CD4-positive, alpha-beta T cell treated with Interleukin-15 for 1 hour (primary cell): ENCODE results near the gene PDHX.
"Not testable (repeated sequence)": the region's sequence is repeated elsewhere in the genome, so short reads cannot be mapped to it uniquely, and the experiment has no call there.

Experiments
- DNase-seq: peaks from one replicate; pipeline ENCODE4 v3.0.0-alpha.2; 2020

Gene PDHX

DNA sequence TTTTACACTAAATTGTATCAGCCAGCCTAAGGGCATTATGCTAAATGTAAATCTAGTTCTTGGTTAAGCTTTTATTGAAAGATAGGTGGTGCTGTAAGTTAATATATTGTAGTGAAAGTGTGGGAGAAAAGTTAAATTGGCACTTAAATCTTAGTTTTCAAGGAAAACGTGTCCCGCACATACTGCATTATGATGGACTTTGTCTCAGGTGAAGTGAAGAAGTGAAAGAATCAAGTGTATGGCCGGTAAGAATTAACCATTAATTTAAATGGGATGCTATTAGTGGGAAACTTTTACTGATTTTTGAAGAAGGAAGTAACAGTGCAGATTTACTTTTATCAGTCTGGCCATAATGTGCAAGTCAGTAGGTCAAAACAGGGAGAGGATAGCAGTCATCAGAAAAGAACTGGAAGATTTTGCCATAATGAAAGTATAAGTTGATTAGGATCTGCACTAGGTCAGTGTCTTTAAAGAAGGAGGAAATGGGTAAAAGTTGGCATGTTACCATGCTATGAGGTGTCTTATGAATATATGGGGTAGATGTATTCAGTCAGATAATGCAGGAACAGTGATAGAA, 81.6 kb downstream of the PDHX start:
- no peak for DNase-seq

DNA sequence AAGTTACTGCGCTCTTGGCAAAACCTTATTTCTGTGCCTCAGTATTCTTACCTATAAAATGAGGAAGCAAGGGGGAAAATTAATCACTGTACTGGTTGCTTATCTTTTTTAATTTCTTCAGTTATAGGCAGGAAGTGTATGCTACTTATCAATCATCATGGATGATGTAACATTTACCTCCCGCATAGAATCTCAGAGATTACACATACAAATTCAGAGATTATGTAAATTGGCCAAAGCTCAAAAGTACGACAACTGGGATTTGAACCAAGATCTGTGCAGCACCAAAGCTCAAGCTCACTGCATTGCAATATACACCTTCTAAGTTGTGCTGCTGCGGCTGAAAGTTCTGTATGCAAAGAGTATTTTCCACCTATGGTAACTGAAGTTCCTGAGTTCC, 83.0 kb downstream of the PDHX start:
- no peak for DNase-seq

DNA sequence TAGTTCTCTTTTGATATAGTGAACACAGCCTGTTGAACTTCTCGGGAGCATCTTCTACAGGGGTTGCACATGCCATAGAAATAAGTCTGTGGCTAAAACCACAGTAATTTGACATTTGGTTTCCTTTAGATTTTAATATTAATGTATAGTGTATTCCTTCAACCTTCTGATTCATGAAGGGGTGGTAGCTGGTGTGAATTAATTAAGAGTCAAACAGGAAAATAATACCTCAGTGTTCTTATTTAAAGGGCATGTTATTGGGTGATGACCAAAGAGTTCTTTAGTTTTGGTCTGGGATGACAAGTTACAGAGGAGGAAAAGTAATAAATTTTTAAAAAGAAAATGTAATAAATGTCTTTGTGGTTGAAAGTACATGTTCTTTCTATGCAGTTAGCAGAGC, 86.8 kb downstream of the PDHX start:
- no peak for DNase-seq

DNA sequence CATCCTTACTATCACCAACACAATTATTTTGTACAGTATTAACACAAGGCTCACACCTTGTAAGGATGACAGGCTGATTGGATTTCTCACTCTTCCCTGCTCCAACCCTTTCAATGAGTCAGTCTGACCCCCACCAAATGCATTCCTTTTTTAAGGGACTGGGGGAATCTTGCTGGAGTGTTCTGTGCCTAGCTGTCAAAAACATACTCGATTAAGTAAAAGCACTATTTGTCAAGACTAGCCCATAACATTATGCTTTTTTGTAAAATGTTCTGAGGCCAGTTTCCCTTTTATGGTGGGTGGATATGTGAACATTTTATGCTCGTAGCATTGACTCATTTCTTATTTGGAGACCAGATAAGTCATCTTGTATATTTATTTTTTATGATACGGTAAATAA, 87.2 kb downstream of the PDHX start:
- no peak for DNase-seq

DNA sequence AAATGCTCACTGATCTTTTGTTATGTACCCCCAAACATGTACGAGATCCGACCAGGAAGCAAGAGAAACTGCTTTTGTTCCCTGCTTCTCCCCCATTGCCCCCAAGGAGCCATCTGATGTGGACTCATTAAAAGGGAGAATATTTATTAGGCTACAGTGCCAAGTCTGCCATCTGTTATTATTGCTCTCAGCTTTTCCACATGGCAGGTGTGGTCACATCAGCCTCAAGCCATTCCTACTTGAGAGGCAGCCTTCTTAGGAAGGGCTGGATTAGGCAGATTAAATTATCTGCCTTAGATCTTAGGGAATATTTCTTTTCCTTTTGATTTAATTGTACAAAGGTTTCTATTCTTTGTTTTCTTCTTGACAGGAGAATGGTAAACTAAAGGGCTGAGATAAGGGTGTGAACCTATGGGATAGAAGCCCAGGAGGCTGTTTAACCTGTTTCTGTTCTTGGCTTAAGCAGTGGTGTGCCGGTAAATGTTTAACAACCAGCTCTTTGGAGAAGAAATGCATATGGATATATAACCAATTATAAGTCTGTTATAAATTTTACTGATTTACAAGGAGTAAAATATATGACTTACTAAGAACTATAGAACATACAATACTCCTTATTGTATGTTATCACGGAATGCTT, 88.8 kb downstream of the PDHX start:
- DNase-seq, result no peak

DNA sequence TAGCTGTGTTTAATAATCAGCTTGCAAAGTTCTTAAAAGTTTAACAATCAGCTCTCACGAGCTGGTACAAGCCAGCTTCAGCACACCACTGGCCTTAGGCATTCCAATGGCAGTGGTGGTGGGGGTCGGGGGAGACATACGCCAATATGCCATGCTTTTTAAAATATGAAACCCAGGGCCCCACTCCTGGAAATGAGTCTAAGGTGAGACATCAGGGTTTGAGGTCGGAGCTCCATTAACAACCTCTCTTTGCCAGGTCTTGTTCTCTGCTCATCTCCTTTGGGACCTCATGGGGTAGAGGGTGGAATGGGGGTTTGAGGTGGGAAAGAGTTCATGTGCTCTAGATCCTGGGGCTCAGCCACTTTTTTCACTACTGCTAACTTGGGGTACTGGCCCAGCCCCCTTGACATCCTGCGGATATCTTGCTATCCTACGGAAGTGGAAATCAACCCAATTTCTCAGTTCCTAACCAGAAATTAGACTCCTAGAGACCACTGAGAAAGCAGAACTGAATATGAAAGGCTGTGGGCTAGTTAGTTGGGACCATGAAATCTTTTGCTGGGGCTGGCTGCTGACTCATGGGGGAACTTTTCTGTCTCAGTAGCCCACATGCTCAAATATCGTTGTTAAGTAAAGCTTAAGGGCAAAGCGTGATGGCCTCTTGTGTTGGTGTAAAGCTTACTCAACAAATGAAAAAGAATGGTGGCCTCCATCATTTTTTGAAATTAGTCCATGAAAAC, 90.1 kb downstream of the PDHX start:
- DNase-seq, result peak; percentile 62

DNA sequence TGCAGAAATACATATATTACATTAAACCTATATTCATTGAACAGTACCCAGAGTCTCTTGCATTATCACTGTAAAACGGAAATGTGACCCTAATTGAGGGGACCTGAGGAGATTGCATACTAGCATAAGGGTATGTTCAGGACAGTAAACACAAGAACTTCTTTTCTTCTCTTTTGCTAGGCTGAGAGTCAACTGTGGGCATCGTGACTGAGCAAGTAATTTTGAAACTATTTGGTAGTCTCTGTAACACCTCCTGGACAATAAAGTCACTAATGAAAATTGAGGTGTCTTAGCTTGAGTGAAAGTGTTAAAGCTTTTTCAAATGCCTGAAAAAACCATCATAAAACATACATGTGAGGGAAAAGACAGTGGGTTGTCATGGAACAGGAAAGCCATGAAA, 90.9 kb downstream of the PDHX start:
- DNase-seq, result no peak

DNA sequence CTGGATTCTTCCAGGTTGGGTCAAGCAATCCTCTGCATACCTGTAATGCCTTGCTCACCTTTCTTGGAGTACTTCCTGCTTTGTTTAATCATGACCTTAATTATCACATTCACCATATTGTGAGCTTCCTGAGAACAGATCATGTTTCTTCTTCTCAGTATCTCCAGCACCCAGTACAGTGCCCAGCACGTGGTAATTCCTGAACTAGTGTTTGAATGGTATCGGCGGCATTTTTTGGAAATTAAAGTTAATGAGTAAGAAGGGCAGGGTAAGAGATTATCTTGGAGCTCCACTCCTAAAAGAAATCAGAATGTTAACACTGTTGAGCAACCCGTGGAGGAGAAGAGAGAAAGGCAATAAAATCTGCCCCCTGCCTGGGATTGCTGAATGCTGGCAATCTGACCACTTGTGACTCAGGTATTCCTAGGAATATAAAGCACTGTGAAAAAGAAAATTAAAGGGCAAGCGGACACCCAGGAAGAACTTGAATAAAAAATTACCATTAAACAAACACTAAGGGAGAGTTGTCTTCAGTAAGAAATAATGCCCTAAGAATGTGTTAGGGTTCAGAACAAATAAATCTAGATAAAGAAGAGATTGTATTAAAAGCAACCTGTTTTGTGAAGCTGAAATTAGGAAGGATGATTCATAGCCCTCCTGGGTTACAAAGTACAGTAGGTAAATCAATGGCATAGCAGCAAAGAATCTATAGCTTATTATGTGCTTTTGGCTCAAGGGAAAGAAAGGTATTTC, 92.9 kb downstream of the PDHX start:
- no peak for DNase-seq

DNA sequence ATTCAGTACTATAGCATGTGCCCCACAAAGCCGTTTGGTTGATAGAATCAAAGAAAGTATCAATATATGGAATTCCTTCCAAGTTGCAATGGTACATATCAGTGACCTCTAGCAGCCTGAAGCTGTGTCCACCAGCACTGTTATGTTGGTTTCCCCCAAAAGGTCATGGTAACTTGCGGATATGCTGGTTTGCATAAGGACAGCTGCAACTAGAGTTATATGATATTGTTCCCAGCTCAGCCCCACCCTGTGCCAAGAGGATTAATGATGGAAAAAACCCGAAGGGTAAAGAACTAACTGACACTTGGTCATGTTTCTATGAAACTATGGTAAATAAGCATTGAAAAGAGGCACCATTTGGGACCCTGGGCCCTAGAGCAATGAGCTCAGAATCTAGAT, 93.5 kb downstream of the PDHX start:
- DNase-seq, result no peak

DNA sequence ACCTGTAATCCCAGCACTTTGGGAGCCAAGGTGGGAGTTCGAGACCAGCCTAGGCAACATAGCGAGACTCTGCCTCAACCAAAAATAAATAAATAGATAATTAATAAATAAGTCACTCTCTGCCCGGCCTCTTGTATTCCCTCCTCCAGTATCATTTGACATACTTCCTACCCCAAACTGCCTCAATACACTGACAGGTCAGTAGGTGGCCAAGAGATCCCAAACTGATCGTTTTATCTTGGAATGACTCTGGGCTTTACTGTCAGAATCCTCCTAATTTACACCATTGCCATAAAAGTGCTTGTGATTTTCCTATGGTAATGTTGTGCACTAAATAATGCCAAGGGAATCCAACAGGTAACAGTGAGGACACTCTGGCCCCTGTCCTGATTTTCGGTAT, 94.2 kb downstream of the PDHX start:
- no peak for DNase-seq

DNA sequence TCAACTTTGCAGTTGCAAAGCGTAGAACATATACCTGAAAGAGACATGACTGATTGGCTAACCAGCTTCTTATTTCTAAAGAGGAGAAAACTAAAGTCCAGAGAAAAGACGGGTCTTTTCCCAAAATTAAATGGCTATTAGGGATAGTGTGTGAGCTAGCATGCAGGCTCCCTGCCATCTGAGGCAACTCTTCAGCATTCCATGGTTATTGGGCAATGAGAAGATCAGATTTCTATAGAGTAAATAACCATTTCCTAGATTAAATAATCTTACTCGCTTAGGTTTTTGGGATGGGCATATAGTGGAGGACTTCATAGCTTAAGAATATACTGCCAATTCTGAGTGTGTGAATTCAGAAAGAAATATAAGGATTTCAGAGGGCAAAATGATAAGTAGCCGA, 95.0 kb downstream of the PDHX start:
- DNase-seq, result no peak

DNA sequence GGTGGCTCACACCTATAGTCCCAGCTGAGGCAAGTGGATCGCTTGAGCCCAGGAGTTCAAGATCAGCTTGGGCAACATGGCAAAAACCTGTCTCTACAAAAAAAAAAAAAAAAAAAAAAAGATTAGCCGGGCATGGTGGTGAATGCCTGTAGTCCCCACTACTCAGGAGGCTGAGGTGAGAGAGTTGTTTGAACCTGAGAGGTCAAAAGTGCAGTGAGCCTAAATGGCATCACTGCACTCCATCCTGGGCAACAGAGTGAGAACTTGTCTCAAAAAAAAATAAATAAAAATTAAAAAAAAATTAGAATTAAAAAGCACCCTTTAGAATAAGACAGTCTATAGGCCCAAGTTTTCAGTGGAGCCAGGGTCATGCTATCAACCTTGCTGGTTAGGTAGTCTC, 95.5 kb downstream of the PDHX start:
- DNase-seq, result no peak

DNA sequence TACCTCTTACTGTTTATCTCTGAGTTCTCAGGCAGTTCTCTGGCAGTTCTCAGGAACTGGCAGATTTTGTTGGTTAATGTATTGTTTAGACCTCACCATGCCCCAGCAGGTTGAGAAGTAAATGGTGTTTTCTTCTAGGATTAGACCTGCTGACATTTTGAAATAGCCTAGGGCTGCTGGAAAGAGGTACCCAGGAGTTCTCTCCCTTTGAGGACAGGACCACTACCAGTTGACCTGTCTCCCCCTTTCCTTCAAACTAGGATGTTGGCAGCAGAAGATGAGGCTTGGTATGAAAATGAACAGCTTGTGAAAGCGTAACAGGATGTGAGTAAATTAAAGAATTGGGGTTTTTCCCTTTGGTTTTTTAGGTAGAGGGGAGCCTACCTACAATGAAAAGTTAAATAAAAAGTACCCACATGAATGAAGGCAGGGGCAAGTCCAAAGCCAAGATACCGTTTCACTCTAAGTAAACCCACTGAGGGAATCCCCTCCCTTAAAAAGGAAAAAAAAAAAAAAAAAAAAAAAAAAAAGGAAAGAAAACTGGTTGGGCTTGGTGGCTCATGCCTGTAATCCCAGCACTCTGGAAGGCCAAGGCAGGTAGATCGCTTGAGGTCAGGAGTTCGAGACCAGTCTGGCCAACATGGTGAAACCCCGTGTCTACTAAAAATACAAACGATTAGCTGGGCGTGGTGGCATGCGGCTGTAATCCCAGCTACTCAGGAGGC, 96.2 kb downstream of the PDHX start:
- DNase-seq, result peak; percentile 31

DNA sequence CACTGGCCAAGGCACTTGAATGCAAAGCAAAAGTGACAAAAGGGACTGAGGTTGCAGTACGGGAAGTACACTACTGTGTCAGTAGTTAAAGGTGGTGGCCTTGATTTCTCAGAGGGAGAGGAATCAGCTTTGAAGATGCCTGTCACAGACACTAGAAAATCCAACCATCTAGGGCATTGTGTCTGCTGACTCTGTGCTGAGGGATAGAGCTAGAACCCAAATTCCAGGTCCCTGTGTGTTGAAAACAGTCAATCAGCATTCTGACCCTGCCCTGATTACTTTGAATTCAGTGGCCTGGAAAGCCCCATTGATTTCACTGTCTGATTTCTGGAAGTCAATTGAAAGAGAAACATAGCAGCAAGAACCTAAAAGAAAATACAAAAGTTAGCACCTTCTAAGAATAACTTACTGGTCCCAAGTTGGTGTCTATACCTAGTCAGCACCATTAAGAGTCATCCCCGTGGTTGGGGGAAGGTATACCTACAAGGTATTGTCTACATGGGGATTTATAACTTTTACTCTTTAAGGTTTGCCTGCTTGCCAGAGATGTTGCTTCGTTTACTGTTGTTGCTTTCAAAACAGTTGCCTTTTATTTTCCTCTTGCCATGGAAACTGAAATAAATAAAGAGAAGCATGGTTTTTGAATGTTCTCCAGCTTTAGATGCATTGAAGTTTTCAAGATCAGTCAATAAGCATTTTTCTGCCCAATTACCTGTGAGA, 97.3 kb downstream of the PDHX start:
- DNase-seq, result peak; percentile 51

DNA sequence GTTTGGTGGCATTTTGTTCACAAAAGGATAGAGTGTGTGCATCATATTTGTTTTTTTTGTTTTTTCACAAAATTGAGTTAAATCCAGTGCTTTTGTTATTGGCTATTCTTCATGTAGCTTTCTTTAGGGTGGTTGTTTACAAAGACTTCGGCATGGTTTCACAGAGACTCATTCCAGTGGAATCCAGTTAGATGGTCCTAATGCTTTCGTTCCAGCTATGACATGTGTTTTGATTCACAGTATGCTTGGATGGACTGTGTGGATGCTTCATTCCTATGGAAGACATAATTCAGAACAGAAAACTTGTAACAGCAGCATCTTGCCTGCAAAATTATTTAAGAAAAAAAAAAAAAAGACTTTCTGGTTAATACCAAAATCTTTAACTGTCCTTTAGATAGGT, 97.9 kb downstream of the PDHX start:
- DNase-seq, result no peak

DNA sequence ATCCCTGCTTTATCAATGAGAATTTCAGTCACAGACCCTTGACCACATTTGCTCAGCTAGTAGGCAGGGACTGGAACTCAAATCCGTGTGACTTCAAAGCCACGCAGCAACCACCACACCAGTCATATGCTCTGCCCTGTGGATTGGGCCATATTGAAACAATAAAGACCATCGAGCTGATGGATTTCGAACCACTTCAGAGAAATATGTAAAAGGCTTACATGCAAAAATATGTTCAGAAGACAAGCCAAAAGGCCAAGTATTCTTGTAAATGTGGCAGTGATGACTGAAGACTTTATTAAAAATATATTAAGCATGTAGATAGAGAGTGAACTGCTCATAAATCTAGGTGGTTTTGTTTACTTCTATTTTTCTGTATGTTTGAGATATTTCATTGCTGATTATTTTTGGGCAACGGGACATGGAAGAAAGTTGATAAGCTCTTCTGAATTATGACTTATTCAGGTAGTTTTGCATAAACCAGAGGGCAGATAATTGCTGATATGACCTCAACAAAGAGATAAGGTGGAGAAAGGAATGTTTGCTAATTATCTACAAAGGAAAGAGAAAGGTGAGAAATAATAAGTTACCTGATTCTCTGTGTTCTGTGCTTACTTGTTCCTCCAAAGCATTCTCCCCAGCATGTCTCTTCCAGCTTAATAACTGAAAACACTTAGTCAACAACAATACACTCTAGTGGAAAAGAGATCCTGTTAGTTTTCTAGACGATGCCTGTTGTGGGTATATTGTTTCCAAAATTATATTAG, 99.4 kb downstream of the PDHX start:
- DNase-seq, result no peak

DNA sequence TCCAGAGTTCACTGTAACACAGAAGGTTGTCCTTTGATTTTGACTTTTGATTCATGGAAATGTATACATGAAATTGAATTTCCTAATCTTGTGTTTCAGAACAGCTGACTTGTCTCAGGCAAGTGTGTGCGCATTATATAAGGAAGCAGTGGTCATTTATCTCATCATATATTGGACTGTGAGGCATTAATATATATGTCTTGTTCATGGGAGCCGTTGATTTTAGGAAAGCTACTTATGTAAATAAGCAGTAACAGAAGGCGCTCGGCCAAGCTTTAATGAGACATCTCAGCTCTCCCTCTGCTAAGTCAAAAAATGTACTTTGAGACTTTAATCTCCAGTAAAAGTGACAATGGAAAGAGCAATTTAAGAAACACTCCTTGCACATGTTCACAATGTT, 100.5 kb downstream of the PDHX start:
- DNase-seq, result no peak

DNA sequence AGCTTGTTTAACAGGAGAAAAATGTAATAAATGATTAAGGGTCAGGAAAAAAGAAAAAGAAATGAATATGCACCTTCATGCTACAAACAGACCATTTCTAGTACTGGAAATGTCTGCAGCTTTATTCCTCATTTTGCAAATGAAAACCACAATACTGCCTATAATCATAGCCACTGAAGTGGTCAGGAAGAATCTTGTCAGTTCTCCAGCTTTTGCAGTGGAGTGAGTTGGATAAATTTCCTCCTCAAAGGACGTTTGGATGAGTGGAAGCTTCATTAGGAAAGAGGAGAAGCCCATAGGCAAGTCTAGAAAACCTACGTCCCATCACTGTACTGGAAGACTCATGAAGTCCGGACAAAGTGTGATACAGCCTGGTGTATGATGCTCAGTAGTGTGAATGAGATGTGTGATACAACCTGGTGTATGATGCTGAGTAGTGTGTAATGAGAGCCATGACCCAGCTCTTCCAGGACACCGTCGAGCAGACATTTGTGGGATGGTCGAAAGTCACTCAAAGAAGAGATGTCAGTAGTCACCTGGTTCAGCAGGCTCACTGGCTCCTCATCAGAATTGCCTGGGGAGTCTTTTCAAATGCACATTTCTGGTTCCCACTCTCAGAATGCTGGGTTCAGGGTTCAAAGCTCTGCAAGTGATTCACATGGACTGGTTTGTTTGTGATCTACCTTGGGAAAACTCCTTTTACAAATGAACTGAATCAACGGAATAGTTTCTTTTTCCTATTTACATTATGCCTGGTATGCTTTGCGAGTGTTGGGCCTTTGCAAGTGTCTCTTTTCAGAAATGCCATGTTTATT, 101.3 kb downstream of the PDHX start:
- no peak for DNase-seq

DNA sequence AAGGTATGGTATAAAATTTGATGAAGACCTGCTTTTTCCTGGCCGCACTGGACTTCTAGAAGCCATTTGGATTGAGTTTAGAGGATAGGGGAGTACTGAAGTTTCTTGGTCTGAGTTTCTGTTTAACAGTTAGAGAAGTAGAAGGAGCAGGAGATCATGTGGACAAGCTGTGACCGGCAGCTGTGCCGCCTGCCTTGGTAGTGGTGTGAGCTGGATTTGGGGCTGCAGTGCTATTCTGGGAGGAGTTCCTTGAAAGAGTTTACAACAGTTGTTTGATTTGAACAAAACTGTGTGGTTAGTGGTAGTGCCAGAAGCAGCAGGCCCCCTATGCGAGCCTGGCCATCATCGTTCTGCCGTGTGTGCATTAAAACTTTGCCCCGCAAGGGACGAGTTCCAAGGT, 105.2 kb downstream of the PDHX start:
- no peak for DNase-seq

DNA sequence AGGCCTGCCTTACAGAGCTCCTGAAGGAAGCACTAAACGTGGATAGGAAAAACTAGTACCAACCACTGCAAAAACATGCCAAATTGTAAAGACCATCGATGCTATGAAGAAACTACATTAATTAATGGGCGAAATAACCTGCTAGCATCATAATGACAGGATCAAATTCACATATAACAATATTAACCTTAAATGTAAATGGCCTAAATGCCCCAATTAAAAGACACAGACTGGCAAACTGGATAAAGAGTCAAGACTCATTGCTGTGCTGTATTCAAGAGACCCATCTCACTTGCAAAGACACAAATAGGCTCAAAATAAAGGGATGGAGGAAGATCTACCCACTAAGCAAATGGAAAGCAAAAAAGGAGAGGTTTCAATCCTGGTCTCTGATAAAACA, 107.5 kb downstream of the PDHX start:
- DNase-seq, result not testable (repeated sequence)

DNA sequence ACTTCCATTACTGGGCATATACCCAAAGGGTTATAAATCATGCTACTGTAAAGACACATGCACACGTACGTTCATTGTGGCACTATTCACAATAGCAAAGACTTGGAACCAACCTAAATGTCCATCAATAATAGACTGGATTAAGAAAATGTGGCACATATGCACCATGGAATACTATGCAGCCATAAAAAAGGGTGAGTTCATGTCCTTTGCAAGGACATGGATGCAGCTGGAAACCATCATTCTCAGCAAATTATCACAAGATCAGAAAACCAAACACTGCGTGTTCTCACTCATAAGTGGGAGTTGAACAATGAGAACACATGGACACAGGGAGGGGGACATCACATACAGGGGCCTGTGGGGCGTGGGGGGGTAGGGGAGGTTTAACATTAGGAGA, 111.6 kb downstream of the PDHX start:
- DNase-seq, result not testable (repeated sequence)
